Vagina (tissue), 2 donors: ENCODE results near the gene KCNJ15.

Experiments
- POLR2AphosphoS5 ChIP-seq, 2 donors: sonication (generic); formaldehyde crosslinking; IDR thresholded peaks; one replicate each; pipeline ENCODE4 v1.9.0; 2017; ENCODE audit warnings: antibody characterized with exemption in 2 of 2, mild to moderate bottlenecking in 2 of 2, low read depth in 1 of 2; ENCODE audit not compliant: insufficient read depth in 1 of 2
- TF ChIP-seq, protein P1 (sequence below), 3 experiments: fragments of 450-650 bp in 2 of 3; fragments of 200-600 bp in 1 of 3; sonication (generic) in 1 of 3; IDR thresholded peaks; one replicate each; pipeline ENCODE4 v1.5.1; 2017 to 2019; ENCODE audit warnings: antibody characterized with exemption in 3 of 3, mild to moderate bottlenecking in 2 of 3, moderate library complexity in 2 of 3

- TF ChIP-seq, protein P1, sequence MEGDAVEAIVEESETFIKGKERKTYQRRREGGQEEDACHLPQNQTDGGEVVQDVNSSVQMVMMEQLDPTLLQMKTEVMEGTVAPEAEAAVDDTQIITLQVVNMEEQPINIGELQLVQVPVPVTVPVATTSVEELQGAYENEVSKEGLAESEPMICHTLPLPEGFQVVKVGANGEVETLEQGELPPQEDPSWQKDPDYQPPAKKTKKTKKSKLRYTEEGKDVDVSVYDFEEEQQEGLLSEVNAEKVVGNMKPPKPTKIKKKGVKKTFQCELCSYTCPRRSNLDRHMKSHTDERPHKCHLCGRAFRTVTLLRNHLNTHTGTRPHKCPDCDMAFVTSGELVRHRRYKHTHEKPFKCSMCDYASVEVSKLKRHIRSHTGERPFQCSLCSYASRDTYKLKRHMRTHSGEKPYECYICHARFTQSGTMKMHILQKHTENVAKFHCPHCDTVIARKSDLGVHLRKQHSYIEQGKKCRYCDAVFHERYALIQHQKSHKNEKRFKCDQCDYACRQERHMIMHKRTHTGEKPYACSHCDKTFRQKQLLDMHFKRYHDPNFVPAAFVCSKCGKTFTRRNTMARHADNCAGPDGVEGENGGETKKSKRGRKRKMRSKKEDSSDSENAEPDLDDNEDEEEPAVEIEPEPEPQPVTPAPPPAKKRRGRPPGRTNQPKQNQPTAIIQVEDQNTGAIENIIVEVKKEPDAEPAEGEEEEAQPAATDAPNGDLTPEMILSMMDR (IDR thresholded peaks at IDR 0.05): no peak
- no peak for TF ChIP-seq POLR2AphosphoS5 (IDR thresholded peaks at IDR 0.05; ENCODE audit: insufficient read depth in 1 of 2, low read depth in 1 of 2)
Observed at GRCh38 chr21:38223893-38224540, 32.8 kb upstream of the KCNJ15 start.
